A673 (cell line): Measurements from ENCODE around the gene RAB3B. TPM values are rescaled to one million over a fixed set of nuclear protein-coding genes. Genes with fewer than 3 reads are reported as not detected.

Experiments used
- BruUV-seq: library from RNA; stranded (reverse); fragments of 400-500 nt; replicated peaks from 2 replicates; lab custom pipeline; 2021; lab: Mats Ljungman, UMichigan
- CTCF ChIA-PET: fragments of 300-600 bp; sonication (Branson Sonifier 250); formaldehyde crosslinking; loops from one replicate; lab custom pipeline; 2022; ENCODE audit warnings: antibody characterized with exemption; lab: Charles Lee
- POLR2A ChIA-PET: fragments of 300-600 bp; sonication (Branson Sonifier 250); formaldehyde crosslinking; loops from one replicate; lab custom pipeline; 2022; ENCODE audit warnings: antibody characterized with exemption; ENCODE audit not compliant: low non-redundant PET; lab: Charles Lee
- DNase-seq: peaks from one replicate; pipeline ENCODE4 v3.0.0-alpha.2; 2015; ENCODE audit warnings: low spot score
- H3K27ac ChIP-seq: fragments of 200-600 bp; sonication (generic); 2 replicates; pipeline ENCODE4 v1.5.1; 2016; ENCODE audit warnings: mixed run types, low read depth, mild to moderate bottlenecking, mixed read lengths, antibody characterized with exemption, low read length; ENCODE audit not compliant: poor library complexity, severe bottlenecking
- H3K27me3 ChIP-seq: fragments of 200-600 bp; sonication (generic); replicated peaks from 2 replicates; pipeline ENCODE4 v1.6.1; 2017; ENCODE audit warnings: mixed run types, low read depth, mild to moderate bottlenecking, mixed read lengths, antibody characterized with exemption, low read length; ENCODE audit not compliant: insufficient read depth, poor library complexity
- H3K36me3 ChIP-seq: fragments of 200-600 bp; sonication (generic); 2 replicates; pipeline ENCODE4 v1.6.1; 2016; ENCODE audit warnings: mixed run types, mild to moderate bottlenecking, mixed read lengths, antibody characterized with exemption, low read length; ENCODE audit not compliant: insufficient read depth, poor library complexity, severe bottlenecking
- H3K4me1 ChIP-seq: fragments of 200-600 bp; sonication (generic); 2 replicates; pipeline ENCODE4 v1.6.1; 2017; ENCODE audit warnings: mixed run types, mild to moderate bottlenecking, mixed read lengths, antibody characterized with exemption, low read length; ENCODE audit not compliant: insufficient read depth, poor library complexity, severe bottlenecking
- H3K4me3 ChIP-seq: fragments of 200-600 bp; sonication (generic); 2 replicates; pipeline ENCODE4 v1.5.1; 2016; ENCODE audit warnings: low read depth, mixed run types, mild to moderate bottlenecking, mixed read lengths, low read length; ENCODE audit not compliant: poor library complexity, severe bottlenecking
- H3K9me3 ChIP-seq: fragments of 200-600 bp; sonication (generic); 2 replicates; pipeline ENCODE4 v1.6.1; 2016; ENCODE audit warnings: mixed run types, low read depth, mild to moderate bottlenecking, mixed read lengths, antibody characterized with exemption, low read length; ENCODE audit not compliant: poor library complexity, severe bottlenecking
- EZH2 ChIP-seq: fragments of 200-600 bp; sonication (generic); IDR thresholded peaks from 2 replicates; pipeline ENCODE4 v1.6.1; 2017; ENCODE audit warnings: borderline replicate concordance, low read depth, mild to moderate bottlenecking, mixed read lengths, antibody characterized with exemption, low read length; ENCODE audit not compliant: poor library complexity, severe bottlenecking
- intact Hi-C: fragments of 100-400 bp; cut with micrococcal nuclease; formaldehyde crosslinking; loops from one replicate; pipeline ENCODE4 v1.10.0; 2022; ENCODE audit not compliant: unreplicated experiment
- total RNA-seq: library from RNA; stranded (reverse); gene quantifications from 2 replicates; pipeline ENCODE4 v1.2.3, GENCODE V29; 2021
- TF ChIP-seq, protein P1 (sequence below): fragments of 300-800, 200-600 bp; sonication (generic); conservative IDR thresholded peaks from 2 replicates; pipeline ENCODE4 v1.5.1; 2017; ENCODE audit warnings: low read depth, mild to moderate bottlenecking, antibody characterized with exemption, low read length, moderate library complexity, mixed read lengths

RAB3B gene
- total RNA-seq, 1 experiment from 2014 or later = 25.5 TPM

DNA sequence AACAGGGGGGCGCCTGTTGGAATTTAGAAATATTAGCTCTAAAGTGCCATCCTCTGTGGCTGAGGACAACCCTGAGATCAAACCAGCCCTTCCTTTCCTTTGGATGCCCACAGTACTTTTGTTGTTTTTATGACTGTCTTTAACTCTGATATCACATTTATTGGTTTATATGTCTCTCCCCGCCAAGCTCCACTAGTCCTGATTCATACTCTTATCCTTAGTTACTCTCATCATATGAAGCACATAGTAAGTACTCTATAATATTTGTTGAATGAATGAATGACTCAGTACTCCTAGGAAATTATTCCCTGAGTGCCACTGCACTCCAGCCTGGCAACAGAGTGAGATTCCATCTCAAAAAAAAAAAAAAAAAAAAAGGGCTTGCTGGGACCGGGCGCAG lies 89.3 kb downstream of the RAB3B start:
- BruUV-seq = no TSS peak
- CTCF ChIA-PET = interaction anchor here (0.6 kb wide), 1 partner anchor 192 kb away, joined by 4 read pairs; no protein-coding TSS in a partner anchor
- POLR2A ChIA-PET = no interaction called here
- DNase-seq = no peak
- Histone ChIP-seq H3K4me3 (no peak overlapping the region), H3K27ac (no peak overlapping the region), H3K9me3 (no peaks in the 10 kb centered on the region), H3K4me1 (peaks cover 35% of the 10 kb centered on the region), H3K27me3 (no peaks in the 10 kb centered on the region), H3K36me3 (no peaks in the 10 kb centered on the region)
- TF ChIP-seq EZH2 = no peak
- TF ChIP-seq, protein P1, sequence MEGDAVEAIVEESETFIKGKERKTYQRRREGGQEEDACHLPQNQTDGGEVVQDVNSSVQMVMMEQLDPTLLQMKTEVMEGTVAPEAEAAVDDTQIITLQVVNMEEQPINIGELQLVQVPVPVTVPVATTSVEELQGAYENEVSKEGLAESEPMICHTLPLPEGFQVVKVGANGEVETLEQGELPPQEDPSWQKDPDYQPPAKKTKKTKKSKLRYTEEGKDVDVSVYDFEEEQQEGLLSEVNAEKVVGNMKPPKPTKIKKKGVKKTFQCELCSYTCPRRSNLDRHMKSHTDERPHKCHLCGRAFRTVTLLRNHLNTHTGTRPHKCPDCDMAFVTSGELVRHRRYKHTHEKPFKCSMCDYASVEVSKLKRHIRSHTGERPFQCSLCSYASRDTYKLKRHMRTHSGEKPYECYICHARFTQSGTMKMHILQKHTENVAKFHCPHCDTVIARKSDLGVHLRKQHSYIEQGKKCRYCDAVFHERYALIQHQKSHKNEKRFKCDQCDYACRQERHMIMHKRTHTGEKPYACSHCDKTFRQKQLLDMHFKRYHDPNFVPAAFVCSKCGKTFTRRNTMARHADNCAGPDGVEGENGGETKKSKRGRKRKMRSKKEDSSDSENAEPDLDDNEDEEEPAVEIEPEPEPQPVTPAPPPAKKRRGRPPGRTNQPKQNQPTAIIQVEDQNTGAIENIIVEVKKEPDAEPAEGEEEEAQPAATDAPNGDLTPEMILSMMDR = no peak
- intact Hi-C loops = no loop called here

DNA sequence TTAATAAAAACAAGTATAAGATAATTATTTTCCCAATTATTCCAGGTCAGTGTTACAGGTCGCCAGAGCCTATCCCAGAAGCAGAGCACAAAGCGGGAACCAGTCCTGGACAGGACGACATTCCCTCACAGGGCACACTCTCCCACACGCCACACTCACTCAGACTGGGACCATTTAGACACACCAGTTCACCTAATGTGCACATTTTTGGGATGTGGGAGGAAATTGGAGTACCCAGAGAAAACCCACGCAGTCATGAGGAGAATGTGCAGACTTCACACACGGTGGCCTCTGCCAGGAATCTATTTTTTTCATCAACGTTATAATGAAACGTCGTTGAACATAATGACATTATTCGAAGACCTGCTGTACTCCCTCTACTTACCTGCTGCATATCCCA lies 91.5 kb downstream of the RAB3B start:
- DNase-seq = no peak
- Histone ChIP-seq H3K4me3 (no peak overlapping the region), H3K4me1 (peaks cover 35% of the 10 kb centered on the region), H3K36me3 (no peaks in the 10 kb centered on the region), H3K27me3 (no peaks in the 10 kb centered on the region), H3K9me3 (no peaks in the 10 kb centered on the region), H3K27ac (peak overlapping the region; percentile 34)
- intact Hi-C loops = no loop called here
- POLR2A ChIA-PET = no interaction called here
- TF ChIP-seq, protein P1 = no peak
- TF ChIP-seq EZH2 = no peak
- no TSS peak for BruUV-seq
- CTCF ChIA-PET = interaction anchor here (0.5 kb wide), 1 partner anchor 11 kb away, joined by 3 read pairs; no protein-coding TSS in a partner anchor

GRCh38 chr1:51898090-51898734 lies 92.3 kb downstream of the RAB3B start:
- H3K27ac ChIP-seq = peak overlapping the region; percentile 43
- POLR2A ChIA-PET = no interaction called here

More at GRCh38 chr1:51898090-51898734, 92.3 kb downstream of the RAB3B start:
- Histone ChIP-seq H3K4me1 (peaks cover 35% of the 10 kb centered on the region), H3K9me3 (no peaks in the 10 kb centered on the region), H3K36me3 (no peaks in the 10 kb centered on the region), H3K4me3 (no peak overlapping the region), H3K27me3 (no peaks in the 10 kb centered on the region)
- CTCF ChIA-PET = interaction anchor here (0.5 to 1.9 kb wide), 3 partner anchors 10 to 28 kb away, joined by 3 to 7 read pairs (median 3); no protein-coding TSS in a partner anchor
- intact Hi-C loops = no loop called here
- peak; percentile 84 for DNase-seq
- TF ChIP-seq, protein P1 = no peak
- TF ChIP-seq EZH2 = no peak
- TSS peak; percentile 49 for BruUV-seq
